ENCODE data around the gene MAPKBP1. TPM values are rescaled to one million over a fixed set of nuclear protein-coding genes. Genes with fewer than 3 reads are reported as not detected.
A peak's percentile ranks its signal among the peaks of the same experiment; 100 is the strongest.
"Not testable (repeated sequence)": the region's sequence is repeated elsewhere in the genome, so short reads cannot be mapped to it uniquely, and the experiment has no call there.

The MAPKBP1 gene, protein sequence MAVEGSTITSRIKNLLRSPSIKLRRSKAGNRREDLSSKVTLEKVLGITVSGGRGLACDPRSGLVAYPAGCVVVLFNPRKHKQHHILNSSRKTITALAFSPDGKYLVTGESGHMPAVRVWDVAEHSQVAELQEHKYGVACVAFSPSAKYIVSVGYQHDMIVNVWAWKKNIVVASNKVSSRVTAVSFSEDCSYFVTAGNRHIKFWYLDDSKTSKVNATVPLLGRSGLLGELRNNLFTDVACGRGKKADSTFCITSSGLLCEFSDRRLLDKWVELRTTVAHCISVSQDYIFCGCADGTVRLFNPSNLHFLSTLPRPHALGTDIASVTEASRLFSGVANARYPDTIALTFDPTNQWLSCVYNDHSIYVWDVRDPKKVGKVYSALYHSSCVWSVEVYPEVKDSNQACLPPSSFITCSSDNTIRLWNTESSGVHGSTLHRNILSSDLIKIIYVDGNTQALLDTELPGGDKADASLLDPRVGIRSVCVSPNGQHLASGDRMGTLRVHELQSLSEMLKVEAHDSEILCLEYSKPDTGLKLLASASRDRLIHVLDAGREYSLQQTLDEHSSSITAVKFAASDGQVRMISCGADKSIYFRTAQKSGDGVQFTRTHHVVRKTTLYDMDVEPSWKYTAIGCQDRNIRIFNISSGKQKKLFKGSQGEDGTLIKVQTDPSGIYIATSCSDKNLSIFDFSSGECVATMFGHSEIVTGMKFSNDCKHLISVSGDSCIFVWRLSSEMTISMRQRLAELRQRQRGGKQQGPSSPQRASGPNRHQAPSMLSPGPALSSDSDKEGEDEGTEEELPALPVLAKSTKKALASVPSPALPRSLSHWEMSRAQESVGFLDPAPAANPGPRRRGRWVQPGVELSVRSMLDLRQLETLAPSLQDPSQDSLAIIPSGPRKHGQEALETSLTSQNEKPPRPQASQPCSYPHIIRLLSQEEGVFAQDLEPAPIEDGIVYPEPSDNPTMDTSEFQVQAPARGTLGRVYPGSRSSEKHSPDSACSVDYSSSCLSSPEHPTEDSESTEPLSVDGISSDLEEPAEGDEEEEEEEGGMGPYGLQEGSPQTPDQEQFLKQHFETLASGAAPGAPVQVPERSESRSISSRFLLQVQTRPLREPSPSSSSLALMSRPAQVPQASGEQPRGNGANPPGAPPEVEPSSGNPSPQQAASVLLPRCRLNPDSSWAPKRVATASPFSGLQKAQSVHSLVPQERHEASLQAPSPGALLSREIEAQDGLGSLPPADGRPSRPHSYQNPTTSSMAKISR (N-terminal part only)
- 4.8 and 8.3 TPM in 2 replicates for polyA plus RNA-seq (2011; rRNA removed)
- 20.9 and 26.7 TPM in 2 replicates for polyA minus RNA-seq (2011; rRNA and poly(A)+ RNA removed)

DNA sequence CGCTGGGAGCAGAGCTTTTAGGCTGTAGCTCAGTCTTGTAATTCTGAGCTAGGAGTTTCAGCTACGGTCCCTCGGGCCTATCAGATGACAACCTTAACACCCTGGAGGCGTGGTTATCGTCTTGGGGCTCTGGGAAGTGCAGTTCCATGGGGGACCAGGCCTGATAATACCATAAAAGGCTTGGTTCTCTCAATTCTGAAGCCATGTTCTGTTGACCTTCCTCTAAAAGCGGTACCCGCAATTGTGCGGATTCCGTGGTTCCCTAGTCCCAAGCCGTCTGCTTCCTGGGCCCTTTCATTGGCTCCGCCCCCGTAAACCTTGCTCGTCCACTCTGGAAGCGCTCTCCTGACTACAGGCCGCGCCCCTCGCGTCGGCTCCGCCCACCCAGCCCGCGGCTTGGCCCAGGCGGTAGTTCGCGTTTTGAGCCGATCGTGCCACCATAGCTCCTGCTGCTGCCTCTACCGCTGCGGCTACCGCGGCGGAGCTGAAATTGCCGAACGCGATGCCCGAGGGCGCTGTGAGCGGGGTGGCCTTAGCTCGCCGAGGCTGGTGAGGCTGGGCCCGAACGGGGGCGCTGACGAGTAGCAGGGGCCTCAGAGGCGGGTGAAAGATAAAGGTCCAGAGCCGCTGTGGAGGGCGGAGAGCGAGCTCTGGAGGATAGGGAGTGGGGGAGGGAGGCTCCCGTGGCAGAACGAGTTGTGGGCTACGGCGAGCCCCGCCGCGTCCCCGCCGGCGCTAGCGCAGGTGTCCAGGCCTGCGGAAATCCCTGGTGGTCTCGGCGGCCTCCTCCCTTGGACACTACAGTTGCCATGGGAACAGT lies at the start of gene MAPKBP1:
TSS of gene MAPKBP1 (plus strand) at position 423 of the 820 bp plus-strand sequence. CDS start 792 bp downstream, outside the sequence.
- H3K27me3 ChIP-seq (ENCODE audit: control insufficient read depth, insufficient read depth, low read length) = no peaks in the 10 kb centered on the region
- POLR2A ChIA-PET = no interaction called here
- TF ChIP-seq, protein P1, sequence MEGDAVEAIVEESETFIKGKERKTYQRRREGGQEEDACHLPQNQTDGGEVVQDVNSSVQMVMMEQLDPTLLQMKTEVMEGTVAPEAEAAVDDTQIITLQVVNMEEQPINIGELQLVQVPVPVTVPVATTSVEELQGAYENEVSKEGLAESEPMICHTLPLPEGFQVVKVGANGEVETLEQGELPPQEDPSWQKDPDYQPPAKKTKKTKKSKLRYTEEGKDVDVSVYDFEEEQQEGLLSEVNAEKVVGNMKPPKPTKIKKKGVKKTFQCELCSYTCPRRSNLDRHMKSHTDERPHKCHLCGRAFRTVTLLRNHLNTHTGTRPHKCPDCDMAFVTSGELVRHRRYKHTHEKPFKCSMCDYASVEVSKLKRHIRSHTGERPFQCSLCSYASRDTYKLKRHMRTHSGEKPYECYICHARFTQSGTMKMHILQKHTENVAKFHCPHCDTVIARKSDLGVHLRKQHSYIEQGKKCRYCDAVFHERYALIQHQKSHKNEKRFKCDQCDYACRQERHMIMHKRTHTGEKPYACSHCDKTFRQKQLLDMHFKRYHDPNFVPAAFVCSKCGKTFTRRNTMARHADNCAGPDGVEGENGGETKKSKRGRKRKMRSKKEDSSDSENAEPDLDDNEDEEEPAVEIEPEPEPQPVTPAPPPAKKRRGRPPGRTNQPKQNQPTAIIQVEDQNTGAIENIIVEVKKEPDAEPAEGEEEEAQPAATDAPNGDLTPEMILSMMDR (IDR thresholded peaks at IDR 0.05; ENCODE audit: insufficient read depth, low read depth, low read length) = peak; percentile 89
- CTCF ChIA-PET = interaction anchor here (0.6 to 13.2 kb wide), 25 partner anchors 9 to 348 kb away, joined by 3 to 330 read pairs (median 5); no protein-coding TSS in a partner anchor
- DNase-seq (ENCODE audit: low read depth) = peak; percentile 91
- H3K4me3 ChIP-seq (ENCODE audit: low read depth, low read length) = peak within 1 kb of the TSS; percentile 85
- H3K36me3 ChIP-seq (ENCODE audit: control insufficient read depth, insufficient read depth, low read length) = no peaks in the 10 kb centered on the region

DNA sequence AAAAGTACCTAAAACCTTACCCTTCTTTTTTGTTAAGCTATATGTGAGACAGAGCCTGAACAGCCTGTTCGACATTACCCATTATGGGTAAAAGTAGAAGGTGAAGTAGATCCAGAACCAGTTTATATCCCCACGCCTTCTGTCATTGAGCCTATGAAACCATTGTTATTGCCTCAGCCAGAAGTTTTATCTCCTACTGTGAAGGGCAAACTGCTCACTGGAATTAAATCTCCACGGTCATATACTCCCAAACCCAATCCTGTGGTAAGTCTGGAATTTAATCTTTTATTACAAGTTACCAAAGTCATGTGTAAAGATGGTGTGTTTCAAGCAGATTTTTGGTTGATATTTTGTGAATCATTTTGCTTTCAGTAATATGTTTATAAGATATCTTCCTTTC lies 47.1 kb upstream of the MAPKBP1 start:
- ChIA-PET CTCF (interaction anchor here (1.4 kb wide), 1 partner anchor 20 kb away, joined by 3 read pairs; no protein-coding TSS in a partner anchor), POLR2A (no interaction called here)
- Histone ChIP-seq H3K27me3 (ENCODE audit: control insufficient read depth, insufficient read depth, low read length) (no peaks in the 10 kb centered on the region), H3K4me3 (ENCODE audit: low read depth, low read length) (no peak overlapping the region), H3K36me3 (ENCODE audit: control insufficient read depth, insufficient read depth, low read length) (no peaks in the 10 kb centered on the region; the same call in 1 of the 2 replicates)
- peak; percentile 14 for DNase-seq (ENCODE audit: low read depth)
- TF ChIP-seq, protein P1 (IDR thresholded peaks at IDR 0.05; ENCODE audit: insufficient read depth, low read depth, low read length) = no peak

DNA sequence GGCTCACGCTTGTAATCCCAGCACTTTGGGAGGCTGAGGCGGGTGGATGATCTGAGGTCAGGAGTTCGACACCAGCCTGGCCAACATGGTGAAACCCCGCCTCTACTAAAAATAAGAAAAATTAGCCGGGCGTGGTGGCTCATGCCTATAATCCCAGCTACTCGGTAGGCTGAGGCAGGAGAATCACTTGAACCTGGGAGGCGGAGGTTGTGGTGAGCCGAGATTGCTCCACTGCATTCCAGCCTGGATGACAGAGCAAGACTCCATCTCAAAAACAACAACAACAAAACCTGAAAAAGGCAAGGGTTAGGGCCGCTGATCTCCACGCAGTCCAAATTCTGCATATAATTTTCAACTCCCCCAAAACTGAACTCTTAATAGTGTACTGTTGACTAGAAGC lies 46.2 kb upstream of the MAPKBP1 start:
- CTCF ChIA-PET = interaction anchor here (0.6 to 1.4 kb wide), 4 partner anchors 9 to 262 kb away, joined by 3 read pairs; no protein-coding TSS in a partner anchor
- DNase-seq (ENCODE audit: low read depth); H3K4me3 ChIP-seq (ENCODE audit: low read depth, low read length); H3K36me3 ChIP-seq (ENCODE audit: control insufficient read depth, insufficient read depth, low read length); POLR2A ChIA-PET; H3K27me3 ChIP-seq (ENCODE audit: control insufficient read depth, insufficient read depth, low read length): not testable (repeated sequence)

DNA sequence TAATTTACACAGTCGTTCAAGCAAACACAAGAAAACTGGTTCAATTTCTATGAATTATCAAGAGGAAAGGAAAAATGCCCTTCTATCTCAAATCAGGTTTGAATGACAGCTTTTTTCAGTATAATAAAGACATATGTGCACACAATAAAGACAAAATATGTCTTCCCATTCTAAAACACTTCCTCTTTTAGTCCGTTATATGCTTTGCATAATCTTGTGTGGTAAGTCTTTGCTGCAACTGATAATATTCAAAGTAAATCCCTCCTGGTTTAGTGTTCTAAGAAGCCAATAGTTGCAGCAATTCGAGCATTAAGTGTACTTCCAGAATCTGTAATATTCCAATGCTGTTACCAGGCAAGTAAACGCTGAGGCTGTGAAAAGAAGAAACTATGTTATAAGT lies 43.7 kb upstream of the MAPKBP1 start:
- Histone ChIP-seq H3K36me3 (ENCODE audit: control insufficient read depth, insufficient read depth, low read length) (no peaks in the 10 kb centered on the region; the same call in 1 of the 2 replicates), H3K4me3 (ENCODE audit: low read depth, low read length) (no peak overlapping the region), H3K27me3 (ENCODE audit: control insufficient read depth, insufficient read depth, low read length) (no peaks in the 10 kb centered on the region)
- TF ChIP-seq, protein P1 (IDR thresholded peaks at IDR 0.05; ENCODE audit: insufficient read depth, low read depth, low read length) = no peak
- DNase-seq (ENCODE audit: low read depth) = no peak
- CTCF ChIA-PET = interaction anchor here (1.0 to 1.5 kb wide), 2 partner anchors 126 to 127 kb away, joined by 3 to 4 read pairs; no protein-coding TSS in a partner anchor
- POLR2A ChIA-PET = no interaction called here

Measured in BJ (cell line).